DOHH2 (cell line): ENCODE results near the gene SEMG1.

Experiments used
- EZH2phosphoT487 ChIP-seq: fragments of 200-600 bp; sonication (generic); IDR thresholded peaks from 2 replicates; pipeline ENCODE4 v1.6.1; 2017; ENCODE audit warnings: borderline replicate concordance, mild to moderate bottlenecking, antibody characterized with exemption, low read length, moderate library complexity, mixed read lengths
- TF ChIP-seq, protein P1 (sequence below): fragments of 200-600 bp; sonication (generic); IDR thresholded peaks from one replicate; pipeline ENCODE4 v1.5.1; 2014; ENCODE audit warnings: antibody characterized with exemption, mild to moderate bottlenecking, low read depth, low read length; ENCODE audit not compliant: poor library complexity, severe bottlenecking

DNA sequence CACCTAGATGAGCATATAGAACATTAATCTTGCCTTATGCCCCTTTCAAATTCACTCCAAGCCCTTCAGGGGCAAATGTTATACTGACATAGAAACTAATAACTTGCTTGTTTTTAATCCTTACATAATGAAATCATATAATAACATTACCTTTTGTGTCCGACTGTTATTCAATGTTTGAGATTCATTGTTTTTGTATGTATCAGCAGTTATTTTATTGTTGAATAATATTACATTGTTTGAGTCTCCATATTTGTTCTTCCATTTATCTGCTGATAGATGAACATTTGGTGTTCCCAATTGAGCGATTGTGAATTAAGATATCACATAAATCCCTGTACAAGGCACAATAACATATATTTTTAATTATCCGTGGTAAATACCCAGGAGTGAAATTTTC lies 6.0 kb downstream of the SEMG1 start:
- TF ChIP-seq EZH2phosphoT487: no peak
- TF ChIP-seq, protein P1, sequence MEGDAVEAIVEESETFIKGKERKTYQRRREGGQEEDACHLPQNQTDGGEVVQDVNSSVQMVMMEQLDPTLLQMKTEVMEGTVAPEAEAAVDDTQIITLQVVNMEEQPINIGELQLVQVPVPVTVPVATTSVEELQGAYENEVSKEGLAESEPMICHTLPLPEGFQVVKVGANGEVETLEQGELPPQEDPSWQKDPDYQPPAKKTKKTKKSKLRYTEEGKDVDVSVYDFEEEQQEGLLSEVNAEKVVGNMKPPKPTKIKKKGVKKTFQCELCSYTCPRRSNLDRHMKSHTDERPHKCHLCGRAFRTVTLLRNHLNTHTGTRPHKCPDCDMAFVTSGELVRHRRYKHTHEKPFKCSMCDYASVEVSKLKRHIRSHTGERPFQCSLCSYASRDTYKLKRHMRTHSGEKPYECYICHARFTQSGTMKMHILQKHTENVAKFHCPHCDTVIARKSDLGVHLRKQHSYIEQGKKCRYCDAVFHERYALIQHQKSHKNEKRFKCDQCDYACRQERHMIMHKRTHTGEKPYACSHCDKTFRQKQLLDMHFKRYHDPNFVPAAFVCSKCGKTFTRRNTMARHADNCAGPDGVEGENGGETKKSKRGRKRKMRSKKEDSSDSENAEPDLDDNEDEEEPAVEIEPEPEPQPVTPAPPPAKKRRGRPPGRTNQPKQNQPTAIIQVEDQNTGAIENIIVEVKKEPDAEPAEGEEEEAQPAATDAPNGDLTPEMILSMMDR: no peak
